GM19455 (cell line): ENCODE results near the gene TUT7.
"Not testable (repeated sequence)": the region's sequence is repeated elsewhere in the genome, so short reads cannot be mapped to it uniquely, and the experiment has no call there.

Source experiments
- ATAC-seq: cut with Tn5 transposase; IDR thresholded peaks from one replicate; pipeline ENCODE4 v1.9.1; 2021; ENCODE audit not compliant: unreplicated experiment

Gene TUT7

GRCh38 chr9:86349271-86349670 lies 4.9 kb downstream of the TUT7 start:
- no peak for ATAC-seq

GRCh38 chr9:86347991-86348390 lies 6.2 kb downstream of the TUT7 start:
- ATAC-seq = no peak

- no peak for ATAC-seq
These were observed 9.4 kb downstream of the TUT7 start for GRCh38 chr9:86344818-86345217.

- ATAC-seq = no peak
These were observed 11.9 kb downstream of the TUT7 start for GRCh38 chr9:86342269-86342668.

- ATAC-seq = no peak
These were observed 13.2 kb downstream of the TUT7 start for GRCh38 chr9:86341007-86341491.

GRCh38 chr9:86340356-86341006 lies 13.7 kb downstream of the TUT7 start:
- no peak for ATAC-seq

- no peak for ATAC-seq
These were observed 16.6 kb downstream of the TUT7 start for GRCh38 chr9:86337469-86338108.

- no peak for ATAC-seq
These were observed 18.2 kb downstream of the TUT7 start for GRCh38 chr9:86336058-86336457.

GRCh38 chr9:86333651-86334050 lies 20.6 kb downstream of the TUT7 start:
- no peak for ATAC-seq

GRCh38 chr9:86330186-86330585 lies 24.0 kb downstream of the TUT7 start:
- ATAC-seq = no peak

- no peak for ATAC-seq
These were observed 24.6 kb downstream of the TUT7 start for GRCh38 chr9:86329649-86330048.

- no peak for ATAC-seq
These were observed 26.1 kb downstream of the TUT7 start for GRCh38 chr9:86328156-86328555.

GRCh38 chr9:86326536-86326935 lies 27.7 kb downstream of the TUT7 start:
- ATAC-seq = no peak

- ATAC-seq = no peak
These were observed 29.3 kb downstream of the TUT7 start for GRCh38 chr9:86324901-86325300.

GRCh38 chr9:86324308-86324707 lies 29.9 kb downstream of the TUT7 start:
- no peak for ATAC-seq

GRCh38 chr9:86322973-86323644 lies 31.1 kb downstream of the TUT7 start:
- no peak for ATAC-seq

- ATAC-seq = no peak
These were observed 32.8 kb downstream of the TUT7 start for GRCh38 chr9:86321373-86321772.

GRCh38 chr9:86318187-86318586 lies 36.0 kb downstream of the TUT7 start:
- no peak for ATAC-seq

GRCh38 chr9:86315078-86315477 lies 39.1 kb downstream of the TUT7 start:
- ATAC-seq = no peak

GRCh38 chr9:86312959-86313358 lies 41.3 kb downstream of the TUT7 start:
- ATAC-seq = not testable (repeated sequence)

- no peak for ATAC-seq
These were observed 45.5 kb downstream of the TUT7 start for GRCh38 chr9:86308687-86309086.

- no peak for ATAC-seq
These were observed 49.9 kb downstream of the TUT7 start for GRCh38 chr9:86304236-86304730.
